GM12878 (cell line): ENCODE measurements around the gene PRM3. TPM values are rescaled to one million over a fixed set of nuclear protein-coding genes. Genes with fewer than 3 reads are reported as not detected.

ENCODE experiments used
- ATAC-seq: fragments of 200-7000 bp; cut with Tn5 transposase; 3 replicates; pipeline ENCODE4 v1.9.1; 2020; ENCODE audit warnings: mild to moderate bottlenecking, moderate library complexity
- BruUV-seq: library from RNA; stranded (reverse); fragments of 400-500 nt; replicated peaks from 2 replicates; lab custom pipeline; 2021; lab: Mats Ljungman, UMichigan
- CTCF ChIA-PET: fragments of 300-600 bp; sonication (Branson Sonifier 250); formaldehyde crosslinking; extraction: SDS; loops from one replicate; lab custom pipeline; 2021; ENCODE audit warnings: inconsistent platforms; lab: Yijun Ruan, JAX
- POLR2A ChIA-PET: fragments of 350-600 bp; formaldehyde crosslinking; extraction: SDS; loops from one replicate; lab custom pipeline; 2021; ENCODE audit warnings: inconsistent platforms; lab: Charles Lee
- RAD21 ChIA-PET: fragments of 300-600 bp; sonication (Branson Sonifier 250); formaldehyde crosslinking; loops from one replicate; lab custom pipeline; 2023; ENCODE audit warnings: antibody characterized with exemption; ENCODE audit not compliant: unreplicated experiment; lab: Charles Lee
- SMC1A ChIA-PET: fragments of 300-600 bp; sonication (Branson Sonifier 250); formaldehyde crosslinking; loops from one replicate; lab custom pipeline; 2023; ENCODE audit not compliant: unreplicated experiment, uncharacterized antibody; lab: Charles Lee
- DNase-seq: peaks from one replicate; pipeline ENCODE4 v3.0.0-alpha.2; 2011; ENCODE audit warnings: low read depth, low spot score
- FAIRE-seq: peaks from 3 replicates; lab custom pipeline; 2011; peaks lifted over from hg19 to GRCh38; lab: Jason Lieb, UNC
- H2AFZ ChIP-seq: 2 replicates; pipeline ENCODE4 v1.6.0; 2011; ENCODE audit warnings: low read depth, low read length, control low read depth; ENCODE audit not compliant: control insufficient read depth
- H3K27ac ChIP-seq: 2 replicates; pipeline ENCODE4 v1.5.1; 2011; ENCODE audit warnings: control low read depth; ENCODE audit not compliant: control insufficient read depth, insufficient read depth
- H3K27me3 ChIP-seq, 2 experiments: replicated peaks in 1 of 2; 2 replicates each; pipeline versions ENCODE4 v1.6.0 to v1.6.1; 2011; ENCODE audit warnings: low read length in 1 of 2; ENCODE audit not compliant: control insufficient read depth in 2 of 2, insufficient read depth in 2 of 2
- H3K36me3 ChIP-seq, 2 experiments: 2 replicates each; pipeline ENCODE4 v1.5.1; 2011; ENCODE audit warnings: low read length in 1 of 2; ENCODE audit not compliant: control insufficient read depth in 2 of 2, insufficient read depth in 2 of 2
- H3K4me1 ChIP-seq: 2 replicates; pipeline ENCODE4 v1.6.1; 2011; ENCODE audit warnings: mild to moderate bottlenecking, low read length, moderate library complexity, mixed read lengths; ENCODE audit not compliant: control insufficient read depth, insufficient read depth
- H3K4me2 ChIP-seq: 2 replicates; pipeline ENCODE4 v1.6.0; 2011; ENCODE audit warnings: control low read depth; ENCODE audit not compliant: control insufficient read depth, insufficient read depth
- H3K4me3 ChIP-seq: fragments of 200-600 bp; sonication (generic); 2 replicates; pipeline ENCODE4 v1.5.1; 2016
- H3K79me2 ChIP-seq: 2 replicates; pipeline ENCODE4 v1.6.0; 2011; ENCODE audit warnings: low read length; ENCODE audit not compliant: control insufficient read depth, insufficient read depth
- H3K9ac ChIP-seq: 2 replicates; pipeline ENCODE4 v1.8.0; 2011; ENCODE audit warnings: low read length, control low read depth, mixed read lengths; ENCODE audit not compliant: control insufficient read depth, insufficient read depth
- H3K9me3 ChIP-seq: replicated peaks from 3 replicates; pipeline ENCODE4 v1.5.1; 2011; ENCODE audit warnings: mild to moderate bottlenecking, low read length; ENCODE audit not compliant: control insufficient read depth, insufficient read depth
- H4K20me1 ChIP-seq: 2 replicates; pipeline ENCODE4 v1.6.0; 2011; ENCODE audit not compliant: control insufficient read depth, insufficient read depth
- BACH1 ChIP-seq: fragments of 450-650 bp; IDR thresholded peaks from 2 replicates; pipeline ENCODE4 v1.6.1; 2017; ENCODE audit warnings: mild to moderate bottlenecking, borderline replicate concordance
- BHLHE40 ChIP-seq, 2 experiments: fragments of 450-650 bp in 1 of 2; IDR thresholded peaks; 2 replicates each; pipeline ENCODE4 v1.6.1; 2011 to 2017; ENCODE audit warnings: low read depth in 2 of 2, borderline replicate concordance in 1 of 2, improper control_type of control experiment in 1 of 2, low read length in 1 of 2, mild to moderate bottlenecking in 1 of 2
- FOXK2 ChIP-seq: fragments of 450-650 bp; IDR thresholded peaks from 2 replicates; pipeline ENCODE4 v1.6.1; 2017; ENCODE audit warnings: mild to moderate bottlenecking, moderate library complexity
- HCFC1 ChIP-seq: fragments of 150-350 bp; IDR thresholded peaks from 2 replicates; pipeline ENCODE4 v1.6.1; 2014; ENCODE audit warnings: low read length
- IKZF2 ChIP-seq, 2 experiments: fragments of 450-650 bp; IDR thresholded peaks; 2 replicates each; pipeline ENCODE4 v1.6.1; 2017; ENCODE audit warnings: mild to moderate bottlenecking in 2 of 2, moderate library complexity in 2 of 2
- RB1 ChIP-seq: fragments of 450-650 bp; formaldehyde crosslinking; IDR thresholded peaks from 2 replicates; pipeline ENCODE4 v1.6.1; 2017; ENCODE audit warnings: mild to moderate bottlenecking, borderline replicate concordance
- RELB ChIP-seq: fragments of 450-650 bp; IDR thresholded peaks from 2 replicates; pipeline ENCODE4 v1.6.1; 2017; ENCODE audit warnings: low read depth, mild to moderate bottlenecking, moderate library complexity
- RUNX3 ChIP-seq: IDR thresholded peaks from 2 replicates; pipeline ENCODE4 v1.6.1; 2012; ENCODE audit warnings: low read length, inconsistent platforms
- STAT3 ChIP-seq: IDR thresholded peaks from 2 replicates; pipeline ENCODE4 v1.6.1; 2011; ENCODE audit warnings: low read depth, low read length, improper control_type of control experiment
- TCF12 ChIP-seq: IDR thresholded peaks from 2 replicates; pipeline ENCODE4 v1.6.1; 2011; ENCODE audit warnings: low read depth, mild to moderate bottlenecking, low read length
- ZNF384 ChIP-seq: IDR thresholded peaks from 2 replicates; pipeline ENCODE4 v1.6.1; 2012; ENCODE audit warnings: low read depth, mild to moderate bottlenecking, low read length, improper control_type of control experiment, borderline replicate concordance
- WGBS: methylation state at CpG from one replicate; pipeline ENCODE4 v1.1.6; 2016; ENCODE audit warnings: low lambda C conversion rate; ENCODE audit not compliant: insufficient replicate concordance, insufficient coverage; ENCODE audit errors: missing lambda C conversion rate; 5-methylcytosine and 5-hydroxymethylcytosine counted together
- in situ Hi-C: fragments of 300-500 bp; cut with MboI; formaldehyde crosslinking; loops from 9 replicates; pipeline ENCODE4 v1.14.3; 2018; ENCODE audit warnings: mixed read lengths
- intact Hi-C: fragments of 100-400 bp; cut with micrococcal nuclease; formaldehyde crosslinking; loops from one replicate; pipeline ENCODE4 v1.14.2; 2022; ENCODE audit not compliant: unreplicated experiment
- polyA plus RNA-seq, 11 experiments: library from polyadenylated mRNA; depleted of rRNA in 4 of 11; unstranded in 6 of 11; stranded (reverse) in 5 of 11; fragments of >200 nt; fragmentation: Nextera tagmentation in 4 of 11; fragmentation: Illumina TruSeq in 1 of 11; extraction: Ambion mirVana in 4 of 11; extraction: Trizol in 1 of 11; gene quantifications; 1 replicate in 1 of 11; 2 replicates in 10 of 11; pipeline versions ENCODE4 v1.2.1 to v1.2.3, GENCODE V29; 2011 to 2016; ENCODE audit warnings: inconsistent platforms in 2 of 11, missing spikeins in 2 of 11, low read depth in 1 of 11
- total RNA-seq, 4 experiments: library from RNA; depleted of rRNA in 3 of 4; stranded (reverse); fragments of >200 nt in 3 of 4; fragmentation: Illumina TruSeq in 1 of 4; extraction: Trizol in 1 of 4; gene quantifications; 2 replicates each; pipeline versions ENCODE4 v1.2.1 to v1.2.3, GENCODE V29; 2013 to 2021
- TF ChIP-seq, protein P1 (sequence below): IDR thresholded peaks from 2 replicates; pipeline ENCODE4 v1.6.1; 2012; ENCODE audit warnings: mild to moderate bottlenecking, low read depth, low read length
- TF ChIP-seq, protein P2 (sequence below): fragments of 450-650 bp; IDR thresholded peaks from 2 replicates; pipeline ENCODE4 v1.6.1; 2017; ENCODE audit warnings: mild to moderate bottlenecking, moderate library complexity

The PRM3 gene
- total and polyA plus RNA-seq, 10 of the 15 experiments (the other 5 are each of a cell fraction or from before 2014, with no cell fraction given) = not detected

GRCh38 chr16:11296706-11297491 lies 23.5 kb upstream of the PRM3 start:
- H3K27ac ChIP-seq = peak overlapping the region; percentile 91
- ChIA-PET CTCF (interaction anchor here (0.8 to 7.4 kb wide), 16 partner anchors 10 to 343 kb away, joined by 3 to 104 read pairs (median 6); partner anchors contain the start of gene SOCS1), RAD21 (interaction anchor here (0.9 to 6.8 kb wide), 18 partner anchors 11 to 348 kb away, joined by 3 to 206 read pairs (median 22); partner anchors contain the start of genes PRM2 and SOCS1), POLR2A (interaction anchor here (0.5 to 6.0 kb wide), 13 partner anchors 9 to 347 kb away, joined by 3 to 85 read pairs (median 5); partner anchors contain the start of gene SOCS1), SMC1A (interaction anchor here (0.7 to 8.4 kb wide), 26 partner anchors 8 to 349 kb away, joined by 3 to 194 read pairs (median 4); partner anchors contain the start of genes PRM3 and SOCS1)
- no peaks in the 10 kb centered on the region for H3K27me3 ChIP-seq
- H3K4me3 ChIP-seq = 0 out of 2 replicates have a peak overlapping the region, but pooled peaks have one; percentile 30
- intact Hi-C loops = loop anchor here (1.0 to 5.0 kb wide), 4 partner anchors 42 to 220 kb away; no protein-coding TSS in a partner anchor
- no peaks in the 10 kb centered on the region for H3K9me3 ChIP-seq
- no peaks in the 10 kb centered on the region for H3K36me3 ChIP-seq
- peak overlapping the region; percentile 89 for H3K4me2 ChIP-seq
- H3K9ac ChIP-seq = peak overlapping the region; percentile 69
- WGBS = 51% methylated on average over 10 of the region's 10 CpGs
- in situ Hi-C loops = no loop called here
- no peaks in the 10 kb centered on the region; the same call in 1 of the 2 replicates for H3K79me2 ChIP-seq
- ATAC-seq (peak; percentile 44), FAIRE-seq (peak; percentile 52), DNase-seq (peak; percentile 35)
- no TSS peak for BruUV-seq
- H2AFZ ChIP-seq = peak overlapping the region; percentile 19
- H4K20me1 ChIP-seq = no peaks in the 10 kb centered on the region
- peaks cover 53% of the 10 kb centered on the region for H3K4me1 ChIP-seq
- TF ChIP-seq RB1 = no peak
- TF ChIP-seq, protein P1, sequence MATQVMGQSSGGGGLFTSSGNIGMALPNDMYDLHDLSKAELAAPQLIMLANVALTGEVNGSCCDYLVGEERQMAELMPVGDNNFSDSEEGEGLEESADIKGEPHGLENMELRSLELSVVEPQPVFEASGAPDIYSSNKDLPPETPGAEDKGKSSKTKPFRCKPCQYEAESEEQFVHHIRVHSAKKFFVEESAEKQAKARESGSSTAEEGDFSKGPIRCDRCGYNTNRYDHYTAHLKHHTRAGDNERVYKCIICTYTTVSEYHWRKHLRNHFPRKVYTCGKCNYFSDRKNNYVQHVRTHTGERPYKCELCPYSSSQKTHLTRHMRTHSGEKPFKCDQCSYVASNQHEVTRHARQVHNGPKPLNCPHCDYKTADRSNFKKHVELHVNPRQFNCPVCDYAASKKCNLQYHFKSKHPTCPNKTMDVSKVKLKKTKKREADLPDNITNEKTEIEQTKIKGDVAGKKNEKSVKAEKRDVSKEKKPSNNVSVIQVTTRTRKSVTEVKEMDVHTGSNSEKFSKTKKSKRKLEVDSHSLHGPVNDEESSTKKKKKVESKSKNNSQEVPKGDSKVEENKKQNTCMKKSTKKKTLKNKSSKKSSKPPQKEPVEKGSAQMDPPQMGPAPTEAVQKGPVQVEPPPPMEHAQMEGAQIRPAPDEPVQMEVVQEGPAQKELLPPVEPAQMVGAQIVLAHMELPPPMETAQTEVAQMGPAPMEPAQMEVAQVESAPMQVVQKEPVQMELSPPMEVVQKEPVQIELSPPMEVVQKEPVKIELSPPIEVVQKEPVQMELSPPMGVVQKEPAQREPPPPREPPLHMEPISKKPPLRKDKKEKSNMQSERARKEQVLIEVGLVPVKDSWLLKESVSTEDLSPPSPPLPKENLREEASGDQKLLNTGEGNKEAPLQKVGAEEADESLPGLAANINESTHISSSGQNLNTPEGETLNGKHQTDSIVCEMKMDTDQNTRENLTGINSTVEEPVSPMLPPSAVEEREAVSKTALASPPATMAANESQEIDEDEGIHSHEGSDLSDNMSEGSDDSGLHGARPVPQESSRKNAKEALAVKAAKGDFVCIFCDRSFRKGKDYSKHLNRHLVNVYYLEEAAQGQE = no peak
- no peak for TF ChIP-seq RUNX3
- TF ChIP-seq STAT3 = no peak
- TF ChIP-seq HCFC1 = no peak
- TF ChIP-seq, protein P2, sequence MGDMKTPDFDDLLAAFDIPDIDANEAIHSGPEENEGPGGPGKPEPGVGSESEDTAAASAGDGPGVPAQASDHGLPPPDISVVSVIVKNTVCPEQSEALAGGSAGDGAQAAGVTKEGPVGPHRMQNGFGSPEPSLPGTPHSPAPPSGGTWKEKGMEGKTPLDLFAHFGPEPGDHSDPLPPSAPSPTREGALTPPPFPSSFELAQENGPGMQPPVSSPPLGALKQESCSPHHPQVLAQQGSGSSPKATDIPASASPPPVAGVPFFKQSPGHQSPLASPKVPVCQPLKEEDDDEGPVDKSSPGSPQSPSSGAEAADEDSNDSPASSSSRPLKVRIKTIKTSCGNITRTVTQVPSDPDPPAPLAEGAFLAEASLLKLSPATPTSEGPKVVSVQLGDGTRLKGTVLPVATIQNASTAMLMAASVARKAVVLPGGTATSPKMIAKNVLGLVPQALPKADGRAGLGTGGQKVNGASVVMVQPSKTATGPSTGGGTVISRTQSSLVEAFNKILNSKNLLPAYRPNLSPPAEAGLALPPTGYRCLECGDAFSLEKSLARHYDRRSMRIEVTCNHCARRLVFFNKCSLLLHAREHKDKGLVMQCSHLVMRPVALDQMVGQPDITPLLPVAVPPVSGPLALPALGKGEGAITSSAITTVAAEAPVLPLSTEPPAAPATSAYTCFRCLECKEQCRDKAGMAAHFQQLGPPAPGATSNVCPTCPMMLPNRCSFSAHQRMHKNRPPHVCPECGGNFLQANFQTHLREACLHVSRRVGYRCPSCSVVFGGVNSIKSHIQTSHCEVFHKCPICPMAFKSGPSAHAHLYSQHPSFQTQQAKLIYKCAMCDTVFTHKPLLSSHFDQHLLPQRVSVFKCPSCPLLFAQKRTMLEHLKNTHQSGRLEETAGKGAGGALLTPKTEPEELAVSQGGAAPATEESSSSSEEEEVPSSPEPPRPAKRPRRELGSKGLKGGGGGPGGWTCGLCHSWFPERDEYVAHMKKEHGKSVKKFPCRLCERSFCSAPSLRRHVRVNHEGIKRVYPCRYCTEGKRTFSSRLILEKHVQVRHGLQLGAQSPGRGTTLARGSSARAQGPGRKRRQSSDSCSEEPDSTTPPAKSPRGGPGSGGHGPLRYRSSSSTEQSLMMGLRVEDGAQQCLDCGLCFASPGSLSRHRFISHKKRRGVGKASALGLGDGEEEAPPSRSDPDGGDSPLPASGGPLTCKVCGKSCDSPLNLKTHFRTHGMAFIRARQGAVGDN = peak; percentile 42
- peak; percentile 90 to 92 for TF ChIP-seq BHLHE40 (IDR thresholded peaks at IDR 0.05; ENCODE audit: borderline replicate concordance in 1 of 2, low read depth in 2 of 2, low read length in 1 of 2)
- TF ChIP-seq ZNF384 = no peak
- 0 out of 2 replicates have a peak, but pooled peaks have one; percentile 17 for TF ChIP-seq FOXK2
- TF ChIP-seq RELB = no peak
- no peak for TF ChIP-seq TCF12
- 0 out of 2 replicates have a peak, but pooled peaks have one; percentile 24 for TF ChIP-seq BACH1
- TF ChIP-seq IKZF2 (IDR thresholded peaks at IDR 0.05) = no peak
